CD4-positive, alpha-beta T cell treated with Interleukin-1 beta for 1 hour (primary cell): ENCODE data around the gene SENP5.

ENCODE experiments used
- DNase-seq, 2 donors: peaks; one replicate each; pipeline ENCODE4 v3.0.0-alpha.2; 2020 to 2022

The SENP5 gene

DNA sequence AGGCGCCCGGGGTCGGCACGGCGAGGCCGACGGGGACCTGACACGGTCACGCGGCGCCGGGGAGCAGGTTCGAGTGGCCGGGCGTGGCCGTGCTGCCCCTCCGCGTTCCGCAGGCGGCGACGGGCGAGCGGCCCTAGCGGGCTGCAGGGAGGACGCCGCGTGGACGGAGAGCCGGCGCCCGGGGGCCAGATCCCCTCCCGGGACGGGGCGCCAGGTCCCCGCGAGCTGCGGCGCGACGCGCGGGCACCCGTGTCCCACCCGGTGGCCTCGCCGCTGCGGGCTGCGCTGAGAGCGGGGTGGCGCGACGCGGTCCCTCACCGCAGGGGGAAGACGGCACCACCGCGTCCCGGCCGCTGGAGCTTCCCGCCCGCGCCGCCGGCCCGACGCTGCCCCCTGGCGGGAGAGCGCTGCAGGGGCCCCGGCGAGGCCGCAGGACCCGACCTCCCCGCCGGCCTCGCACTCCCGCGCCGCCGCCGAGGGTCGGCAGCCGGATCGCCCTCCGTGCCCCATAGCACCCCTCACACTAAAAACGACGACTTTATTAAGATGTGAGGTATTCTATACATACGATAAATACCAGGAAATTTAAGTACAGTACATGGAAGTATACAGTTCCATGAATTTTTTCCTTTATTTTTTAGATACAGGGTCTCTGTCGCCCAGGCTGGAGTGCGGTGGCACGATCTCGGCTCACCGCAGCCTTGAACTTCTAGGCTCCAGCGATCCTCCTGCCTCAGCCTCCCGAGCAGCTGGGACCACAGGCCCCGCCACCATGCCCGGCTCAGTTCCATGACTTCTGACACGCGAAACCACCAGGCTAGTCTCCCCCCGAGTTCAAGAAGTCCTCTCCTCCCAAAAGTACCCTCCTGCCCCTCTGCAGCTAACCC lies 102.2 kb downstream of the SENP5 start:
- peak; percentile 70 to 71 for DNase-seq

DNA sequence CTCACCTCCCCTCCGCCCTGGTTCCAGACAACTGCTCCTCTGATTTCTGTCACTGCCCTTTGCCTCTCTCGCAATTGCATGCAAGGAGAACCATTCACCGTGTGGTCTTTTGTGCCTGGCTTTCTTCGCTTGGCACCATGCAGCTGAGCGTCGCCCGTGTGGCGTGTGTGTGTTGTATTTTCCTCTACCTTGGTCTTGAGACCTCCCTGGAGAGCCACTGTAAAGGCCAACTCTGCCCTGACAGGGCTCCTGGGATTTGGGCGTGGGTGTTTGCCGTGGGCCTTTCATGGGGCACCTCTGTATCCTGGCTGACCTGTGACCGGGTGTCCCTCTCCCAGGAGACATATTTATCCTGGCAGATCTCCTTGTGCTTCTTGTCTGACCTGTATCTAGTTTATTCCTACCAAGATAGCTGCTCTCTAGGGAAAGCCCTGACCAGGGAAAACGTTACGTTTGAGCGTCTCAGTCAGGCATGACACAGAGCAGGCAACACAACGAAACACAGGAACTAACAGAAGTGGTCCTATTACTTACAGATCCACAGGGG lies 102.9 kb downstream of the SENP5 start:
- no peak for DNase-seq

GRCh38 chr3:196971094-196971698 lies 103.5 kb downstream of the SENP5 start:
- DNase-seq, result no peak

- no peak for DNase-seq
Observed at GRCh38 chr3:196974661-196975060, 106.9 kb downstream of the SENP5 start.

DNA sequence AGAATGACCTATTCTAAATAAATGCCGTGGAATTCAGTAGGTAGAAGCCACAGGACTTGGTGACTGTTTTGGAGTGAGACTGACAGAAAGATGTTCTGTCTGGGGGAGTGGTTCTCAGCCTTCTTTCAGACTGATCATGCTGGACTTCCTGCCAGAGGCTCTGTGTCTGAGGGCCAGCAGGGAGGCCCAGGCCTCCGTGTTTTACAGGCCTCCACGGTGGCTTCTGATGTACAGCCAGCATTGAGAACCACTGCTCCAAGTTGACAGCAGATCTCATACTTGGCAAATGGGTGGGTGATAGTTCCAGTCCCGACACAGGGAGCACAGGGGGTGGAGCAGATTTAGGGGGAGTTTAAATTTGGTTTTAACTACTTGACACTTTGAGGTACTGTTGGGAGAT lies 107.6 kb downstream of the SENP5 start:
- DNase-seq, result no peak

DNA sequence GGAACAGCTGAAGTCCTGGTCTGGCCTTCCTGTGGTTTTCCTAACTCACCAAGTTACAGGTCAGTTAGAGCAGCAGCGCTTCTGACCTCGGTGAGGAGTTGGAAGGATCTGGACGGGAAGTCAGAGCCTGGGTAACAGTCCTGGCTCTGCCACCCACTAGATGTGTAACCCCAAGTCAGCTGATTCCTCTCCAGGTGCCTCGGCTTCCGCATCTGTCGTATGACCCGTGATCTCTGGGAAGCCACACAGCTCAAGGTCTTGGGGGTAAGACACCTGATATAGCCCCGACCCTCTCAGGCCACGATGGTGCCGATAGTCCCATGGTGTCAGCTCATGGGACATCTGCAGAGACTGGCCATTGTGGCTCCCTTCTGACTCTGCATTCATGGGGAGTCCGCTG lies 109.2 kb downstream of the SENP5 start:
- DNase-seq, result no peak

DNA sequence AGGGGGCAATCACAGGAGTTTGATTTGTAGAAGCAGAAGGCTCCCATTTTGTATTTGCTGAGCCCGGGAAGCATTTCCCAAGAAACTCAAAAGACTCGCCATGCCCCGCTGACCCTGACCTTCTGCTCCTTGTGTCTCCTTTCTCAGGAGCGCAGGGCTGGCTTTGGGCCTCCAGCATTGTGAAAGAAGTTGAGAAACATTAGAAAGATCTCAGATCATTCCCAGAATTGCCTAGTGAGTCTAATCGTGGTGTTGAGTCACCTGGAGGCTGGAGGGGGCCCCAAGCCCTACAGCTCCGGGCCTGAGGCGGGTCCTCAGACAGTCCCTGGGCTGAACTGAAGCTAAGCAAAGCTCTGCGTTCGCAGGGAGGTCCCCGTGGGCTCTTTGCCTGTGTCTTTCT lies 111.8 kb downstream of the SENP5 start:
- DNase-seq, result no peak

- DNase-seq, result no peak
Observed at GRCh38 chr3:196981657-196982056, 113.9 kb downstream of the SENP5 start.

DNA sequence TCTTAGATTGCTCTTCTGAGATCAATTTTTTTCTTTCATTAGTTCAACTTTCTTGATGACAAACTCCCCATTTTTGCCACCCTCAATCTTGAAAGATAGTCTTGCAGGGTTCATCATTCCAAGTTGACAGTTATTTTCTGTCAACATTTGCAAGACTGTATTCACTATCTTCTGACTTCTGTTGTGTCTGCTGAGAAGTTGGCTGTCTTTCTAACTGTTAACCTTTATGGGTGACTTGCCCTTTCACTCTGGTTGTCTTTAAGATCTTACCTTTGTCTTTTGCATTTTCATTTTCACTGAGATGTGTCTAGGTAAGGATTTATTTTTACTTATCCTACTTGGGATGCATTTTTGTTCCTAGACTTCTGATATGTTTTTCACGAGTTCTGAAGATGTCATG lies 115.5 kb downstream of the SENP5 start:
- no peak for DNase-seq
